NT2/D1 (cell line): ENCODE measurements around the gene CACNB2.

Experiments used
- SUZ12 ChIP-seq: IDR thresholded peaks from 2 replicates; pipeline ENCODE4 v1.6.1; 2011; ENCODE audit not compliant: insufficient read length, insufficient read depth; ENCODE audit errors: extremely low read depth
- ZNF274 ChIP-seq: IDR thresholded peaks from 2 replicates; pipeline ENCODE4 v1.6.1; 2011; ENCODE audit warnings: mild to moderate bottlenecking, low read depth, low read length

DNA sequence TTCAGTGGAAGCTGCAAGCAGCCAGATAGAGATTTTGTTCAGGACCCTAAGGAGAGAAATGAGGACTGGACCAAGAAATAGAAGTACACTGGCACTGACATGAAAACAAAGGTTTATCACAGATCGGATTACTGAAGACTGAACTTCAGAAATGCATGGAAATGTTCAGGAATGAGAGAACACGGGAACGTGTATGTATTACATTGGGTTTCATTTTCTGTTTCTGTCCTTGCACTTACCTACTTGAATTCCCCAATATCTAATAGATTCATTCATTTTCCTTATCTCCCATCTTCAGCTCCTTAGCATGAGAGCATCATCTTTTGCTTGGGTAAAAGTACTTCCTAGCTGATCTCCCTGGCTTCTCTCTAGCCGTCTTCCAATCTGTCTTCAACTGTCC is 114.5 kb downstream of the CACNB2 start:
- TF ChIP-seq ZNF274 (no peak), SUZ12 (no peak)
